Hypothalamus (tissue), 51 donors: ENCODE measurements around the gene HELZ.
A peak's percentile ranks its signal among the peaks of the same experiment; 100 is the strongest.
"Not testable (repeated sequence)": the region's sequence is repeated elsewhere in the genome, so short reads cannot be mapped to it uniquely, and the experiment has no call there.

Experiments used
- DNase-seq, 51 donors: peaks; one replicate each; lab custom pipeline; 2025; lab: John Stamatoyannopoulos, UW

Gene HELZ

DNA sequence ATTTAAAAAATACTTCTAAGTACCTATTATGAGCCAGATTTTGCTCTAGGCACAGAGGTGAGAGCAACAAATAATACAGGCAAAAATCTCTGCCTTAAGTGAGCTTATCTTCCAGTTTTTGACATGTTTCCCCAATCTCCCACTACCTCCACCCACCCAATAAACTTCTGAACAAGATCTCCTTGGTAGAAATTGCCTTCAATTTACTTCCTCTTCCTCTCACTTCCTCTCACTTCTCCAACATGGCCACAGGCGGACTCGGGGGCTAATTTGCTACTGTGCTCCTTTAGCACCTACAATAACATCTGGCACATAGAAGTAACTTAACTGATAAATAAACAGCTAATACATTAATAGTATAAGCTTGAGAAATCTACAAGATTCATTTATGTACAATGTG is 118.0 kb downstream of the HELZ start:
- DNase-seq: no peak

DNA sequence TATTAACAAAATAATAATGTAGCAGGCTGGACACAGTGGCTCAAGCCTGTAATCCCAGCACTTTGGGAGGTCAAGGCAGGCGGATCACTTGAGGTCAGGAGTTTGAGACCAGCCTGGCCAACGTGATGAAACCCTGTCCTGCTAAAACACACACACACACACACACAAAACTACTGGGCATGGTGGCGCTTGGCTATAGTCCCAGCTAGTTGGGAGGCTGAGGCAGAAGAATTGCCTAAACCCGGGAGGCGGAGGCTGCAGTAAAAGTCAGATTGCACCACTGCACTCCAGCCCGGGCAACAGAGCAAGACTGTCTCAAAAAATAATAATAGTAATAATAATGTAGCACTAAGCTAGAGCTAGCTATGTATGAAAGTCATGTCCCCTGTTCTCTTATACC is 118.5 kb downstream of the HELZ start:
- not testable (repeated sequence) for DNase-seq

DNA sequence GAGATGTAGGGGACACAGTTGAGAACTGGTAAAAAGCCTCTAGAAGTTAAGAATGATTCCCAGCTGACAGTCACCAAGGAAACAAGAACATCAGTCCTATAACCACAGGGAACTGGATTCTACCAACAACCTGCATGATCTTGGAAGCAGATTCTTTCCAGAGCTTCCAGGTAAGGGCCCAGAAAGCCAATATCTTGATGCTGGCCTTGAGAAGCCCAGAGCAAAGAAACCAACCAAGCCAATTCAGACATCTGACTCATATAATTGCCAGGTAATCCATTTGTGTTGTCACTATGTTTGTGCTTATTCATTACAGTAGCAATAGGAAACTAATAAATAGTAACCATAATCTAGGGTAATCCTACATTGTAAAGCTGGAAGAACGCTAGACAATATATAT is 119.1 kb downstream of the HELZ start:
- no peak for DNase-seq

DNA sequence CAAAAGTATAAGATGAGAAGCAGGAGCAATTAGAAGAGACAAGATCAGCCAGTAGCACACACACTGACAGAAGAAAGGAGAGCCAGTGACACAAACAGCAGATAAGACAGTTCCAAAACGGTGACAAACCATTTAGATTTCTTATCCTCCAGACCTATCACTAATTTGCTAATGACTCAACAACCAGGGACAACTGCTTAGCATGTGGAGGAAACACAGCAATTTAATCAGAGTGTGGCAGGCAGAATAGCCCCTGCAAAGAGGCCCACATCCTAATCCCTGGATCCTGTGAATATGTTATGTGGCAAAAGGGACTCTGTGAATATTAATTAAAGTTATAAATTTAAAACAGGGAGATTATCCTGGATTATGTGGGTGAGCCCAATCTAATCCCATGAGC is 119.6 kb downstream of the HELZ start:
- no peak for DNase-seq

DNA sequence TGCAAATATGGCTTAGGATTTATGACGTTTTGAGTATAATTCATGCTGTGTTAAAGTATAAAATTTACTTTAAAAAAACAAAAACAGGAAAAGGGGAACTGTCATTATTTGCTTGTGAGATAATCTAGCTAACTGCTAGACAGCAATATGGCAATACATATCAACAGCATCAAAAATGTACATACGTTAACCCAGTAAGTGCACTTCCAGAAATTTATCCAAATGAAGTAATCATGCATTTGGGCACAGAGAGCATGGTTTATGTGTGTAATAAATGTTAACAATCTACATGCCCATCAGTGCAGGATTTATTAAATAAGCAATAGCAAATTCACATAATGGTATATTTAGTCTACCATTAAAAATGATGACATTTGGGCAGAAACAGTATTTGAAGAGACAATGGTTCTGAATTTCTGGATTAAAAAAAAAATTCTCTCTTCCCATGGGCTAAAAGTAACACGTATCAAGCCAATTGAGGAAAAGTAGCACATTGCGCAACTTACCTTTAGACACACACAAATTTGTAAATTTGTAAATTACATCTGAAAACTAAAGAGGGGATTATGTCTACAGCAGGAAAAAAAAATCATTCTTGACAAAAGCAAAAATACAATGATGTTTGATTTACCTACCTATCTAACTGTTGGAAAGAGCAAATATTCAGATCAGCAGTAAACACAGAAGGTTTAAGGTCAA is 120.4 kb downstream of the HELZ start:
- DNase-seq: no peak

DNA sequence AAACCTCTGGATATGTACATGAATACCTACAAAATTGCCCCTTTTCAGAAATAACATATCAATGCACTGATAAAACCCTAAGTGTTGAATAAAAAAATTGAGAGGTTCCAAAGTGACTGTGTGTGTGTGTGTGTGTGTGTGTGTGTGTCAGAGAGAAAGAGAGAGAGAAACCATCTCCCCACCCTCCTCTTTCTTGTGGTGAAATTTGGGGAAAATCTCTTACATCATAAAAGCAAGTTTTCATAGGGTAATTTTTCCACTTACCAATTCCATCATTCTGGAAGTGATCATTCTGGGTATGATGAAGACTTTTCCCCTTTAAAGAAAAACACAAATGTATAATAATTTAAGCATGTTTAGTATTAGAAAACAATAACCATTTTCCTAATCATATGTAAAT is 121.3 kb downstream of the HELZ start:
- DNase-seq: no peak

DNA sequence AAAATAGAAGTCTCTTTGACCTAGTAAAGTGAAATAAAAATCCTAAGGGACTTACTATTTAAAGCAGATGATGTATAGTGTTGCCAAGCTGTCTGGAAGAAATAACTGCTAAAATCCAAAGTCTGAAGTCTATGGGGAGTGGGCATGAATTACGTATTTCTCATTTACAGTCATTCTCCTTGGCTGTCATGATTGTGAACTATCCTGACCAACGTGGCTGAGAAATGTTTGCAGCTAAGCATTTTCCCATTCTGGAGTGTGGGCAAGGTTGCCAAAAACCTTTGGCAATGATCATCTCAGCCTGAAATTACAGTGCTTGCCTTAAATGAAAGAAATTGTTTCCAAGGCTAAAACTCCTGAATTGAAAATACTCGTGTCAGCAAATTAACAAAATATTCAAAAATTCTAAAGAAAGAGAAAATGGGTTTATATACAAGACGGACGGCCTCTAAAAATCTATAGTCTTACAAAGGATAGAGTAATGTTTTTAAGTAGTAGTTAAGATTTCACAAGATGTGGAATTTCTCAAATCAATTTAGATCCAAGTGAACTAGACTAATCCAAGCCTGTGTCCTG is 123.6 kb downstream of the HELZ start:
- no peak for DNase-seq

DNA sequence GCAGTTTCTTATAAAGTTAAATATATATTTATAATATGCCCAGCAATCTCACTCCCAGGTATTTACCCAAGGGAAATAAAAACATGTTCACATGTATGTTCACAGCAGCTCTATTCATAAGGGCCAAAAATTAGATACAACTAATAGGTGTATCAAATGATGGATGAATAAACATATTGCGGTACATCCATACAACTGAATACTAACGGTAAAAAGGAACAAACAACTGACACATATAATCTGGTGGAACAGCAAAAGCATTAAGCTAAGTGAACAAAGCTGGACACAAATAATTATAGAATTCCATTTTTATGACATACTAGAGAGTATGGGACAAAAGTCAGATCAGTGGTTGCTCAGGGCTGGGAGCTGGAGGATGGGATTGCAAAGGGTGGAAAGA is 125.9 kb downstream of the HELZ start:
- no peak for DNase-seq

DNA sequence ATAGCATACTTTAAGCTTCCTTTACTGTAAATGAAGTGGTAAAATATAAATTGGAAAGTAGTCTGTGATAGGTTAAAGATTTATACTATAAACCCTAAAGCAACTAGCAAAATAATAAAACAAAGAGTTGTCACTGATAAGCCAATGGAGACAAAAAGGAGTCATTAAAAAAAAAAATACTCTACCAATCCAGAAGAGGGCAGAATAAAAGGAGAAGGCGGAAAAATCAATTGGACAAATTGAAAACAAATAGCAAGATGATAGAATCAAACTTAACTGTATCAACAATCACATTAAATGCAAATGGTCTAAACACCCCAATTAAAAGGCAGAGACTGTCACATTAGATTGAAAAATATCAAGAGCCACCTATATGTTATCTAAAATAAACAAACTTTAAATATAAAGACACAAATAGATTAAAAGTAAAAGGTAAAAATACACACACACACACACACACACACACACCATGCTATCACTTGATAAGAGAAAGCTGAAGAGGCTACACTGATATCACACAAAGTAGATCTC is 128.9 kb downstream of the HELZ start:
- no peak for DNase-seq

DNA sequence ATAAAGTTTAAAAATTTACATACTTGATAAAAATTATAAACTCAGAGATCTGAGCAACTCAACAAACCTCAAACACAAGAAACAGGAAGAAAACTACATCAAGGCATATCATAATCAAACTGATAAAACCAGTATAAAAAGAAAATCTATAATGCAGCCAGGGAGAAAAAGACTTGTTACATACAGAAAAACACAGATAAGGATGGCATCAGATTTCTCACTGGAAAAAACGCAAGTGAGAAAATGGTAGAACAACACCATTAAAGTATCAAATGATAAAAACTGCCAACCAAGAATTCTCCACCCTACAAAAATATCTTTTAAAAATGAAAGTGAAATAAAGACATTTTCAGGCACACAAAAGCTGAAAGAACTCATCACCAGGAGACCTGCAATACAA is 129.6 kb downstream of the HELZ start:
- DNase-seq: no peak

DNA sequence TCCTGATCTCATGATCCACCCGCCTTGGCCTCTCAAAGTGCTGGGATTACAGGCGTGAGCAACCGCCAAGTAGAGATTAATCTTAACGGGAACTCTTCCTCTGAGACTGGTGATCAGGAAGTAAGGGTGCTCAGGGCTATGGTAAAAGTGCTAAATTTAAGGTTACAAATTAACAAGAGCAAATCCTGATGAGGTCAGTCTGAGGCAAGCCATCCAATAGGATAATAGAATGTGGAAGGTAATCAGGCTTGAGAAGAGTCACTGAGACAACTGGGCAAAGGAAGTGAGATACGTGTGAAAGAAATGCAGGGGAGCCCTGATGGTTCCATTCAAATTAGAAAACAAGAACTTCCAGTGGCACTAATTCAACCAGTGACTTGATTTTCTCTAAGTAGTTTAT is 131.5 kb downstream of the HELZ start:
- no peak for DNase-seq

DNA sequence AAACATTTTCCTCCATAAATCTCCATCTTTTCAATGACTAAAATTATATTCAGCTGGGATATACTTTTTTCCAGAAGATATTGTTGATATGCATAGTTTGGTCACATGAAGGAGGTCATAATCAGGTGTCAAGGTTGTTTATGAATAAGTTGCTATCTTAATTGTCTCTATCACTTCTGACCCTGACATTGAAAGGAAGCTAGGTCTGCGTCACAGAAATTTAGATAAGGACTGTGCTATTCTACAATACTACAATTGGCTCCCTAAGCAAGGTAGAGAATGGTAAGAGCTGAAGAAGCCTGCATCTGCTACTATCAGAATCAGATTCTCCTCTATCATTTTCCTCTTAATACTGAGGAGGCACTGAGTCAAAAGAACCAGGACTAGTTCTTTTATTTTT is 133.2 kb downstream of the HELZ start:
- DNase-seq: no peak

DNA sequence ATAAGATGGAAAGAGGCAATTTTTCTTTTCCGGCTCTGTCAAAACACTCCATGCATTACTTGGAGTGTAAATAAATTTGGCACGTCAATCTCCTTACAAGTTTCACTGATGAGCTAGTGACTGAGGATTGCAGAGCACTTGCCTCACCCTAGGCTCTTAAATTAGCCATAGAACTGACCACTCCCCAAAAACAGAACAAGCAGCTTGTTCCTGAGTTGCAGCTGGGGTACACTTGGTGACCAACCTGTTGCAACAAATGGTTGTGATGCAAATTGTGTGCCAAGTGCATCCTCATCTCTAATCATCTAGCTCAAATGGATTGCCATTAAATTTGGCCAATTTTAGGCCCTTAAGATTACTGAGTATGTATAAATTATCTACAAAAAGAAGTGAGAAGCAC is 133.7 kb downstream of the HELZ start:
- DNase-seq: no peak

DNA sequence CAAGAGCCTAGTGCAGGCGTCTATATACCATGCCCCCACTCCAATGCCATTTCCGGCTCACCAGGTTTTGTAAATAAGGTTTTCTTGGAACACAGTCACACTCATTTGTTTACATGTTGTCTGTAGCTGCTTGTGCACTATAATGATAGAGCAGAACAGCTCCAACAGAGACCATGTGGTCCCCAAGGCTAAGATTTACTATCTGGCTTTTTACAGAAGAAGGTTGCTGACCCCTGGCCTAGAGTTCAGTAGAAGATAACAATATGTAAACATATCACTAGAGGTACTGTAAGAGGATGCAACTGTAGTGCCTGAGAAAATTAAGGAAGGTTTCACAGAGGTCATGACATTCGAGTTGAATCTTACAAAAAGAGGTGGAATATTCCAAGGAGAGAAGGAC is 134.4 kb downstream of the HELZ start:
- no peak for DNase-seq

DNA sequence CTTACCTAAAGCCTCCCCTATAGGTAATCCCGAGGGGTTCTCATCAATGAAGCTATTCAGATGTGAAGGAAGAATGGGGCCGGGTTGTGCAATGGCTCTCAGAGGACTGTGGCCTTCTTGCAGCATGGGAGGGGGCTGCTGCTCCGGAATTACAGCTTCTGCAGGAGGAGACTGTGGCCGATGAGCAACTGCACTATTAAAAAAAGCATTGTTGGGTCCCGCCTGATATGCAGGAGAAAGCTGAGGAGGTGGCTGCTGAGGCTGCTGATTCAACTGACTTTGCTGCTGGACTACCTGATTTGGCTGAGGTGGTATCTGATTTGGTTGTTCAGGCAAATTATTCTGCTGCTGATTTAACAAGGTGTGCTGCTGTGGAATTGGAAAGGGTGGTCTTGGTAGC is 135.9 kb downstream of the HELZ start:
- peak in 1 of 51 donors; percentile 12 for DNase-seq

DNA sequence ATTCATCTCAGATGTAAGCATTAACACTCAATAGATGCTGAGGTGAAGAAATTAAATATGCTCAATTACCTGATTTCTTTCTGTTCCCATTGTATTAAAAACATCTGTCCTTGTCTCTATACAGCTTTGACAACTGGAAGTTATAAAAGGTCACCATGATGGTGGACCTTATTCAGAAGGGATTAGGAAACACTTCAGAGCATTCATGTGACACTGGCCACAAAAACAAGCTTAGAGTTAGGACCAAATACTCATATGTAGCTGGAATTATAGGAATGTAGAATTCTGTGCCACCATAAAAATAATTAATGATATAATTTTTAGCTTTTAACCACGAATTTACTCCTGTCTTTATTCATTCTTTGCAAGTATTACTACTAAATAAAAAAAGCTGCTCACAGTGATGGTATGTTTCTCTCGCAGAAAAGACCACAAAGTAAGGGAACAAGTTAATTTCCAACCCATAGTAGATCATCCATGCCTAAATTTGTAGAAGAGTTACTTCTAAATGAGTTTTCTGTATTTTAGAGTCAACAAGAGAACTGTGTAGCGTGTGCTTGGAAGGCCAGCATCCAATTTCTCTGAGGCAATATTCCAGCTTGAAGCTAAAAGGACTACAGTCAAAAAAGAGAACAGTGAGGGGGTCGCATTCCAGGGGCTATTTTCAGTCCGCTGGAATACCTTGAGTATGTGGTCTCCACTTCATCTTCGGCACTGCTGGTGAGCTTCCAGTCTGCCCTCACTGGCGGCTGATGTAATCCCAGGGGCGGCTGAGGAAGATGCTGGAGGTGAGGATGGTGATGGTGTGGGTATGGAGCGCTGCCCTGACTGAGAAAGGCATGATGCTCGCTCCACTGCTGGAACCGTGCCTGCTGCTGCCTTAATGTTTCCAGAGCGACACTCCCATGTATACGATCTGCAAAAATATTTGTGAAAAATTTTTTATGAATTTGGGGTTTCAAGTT is 136.9 kb downstream of the HELZ start:
- DNase-seq: peak in 1 of 51 donors; percentile 6

DNA sequence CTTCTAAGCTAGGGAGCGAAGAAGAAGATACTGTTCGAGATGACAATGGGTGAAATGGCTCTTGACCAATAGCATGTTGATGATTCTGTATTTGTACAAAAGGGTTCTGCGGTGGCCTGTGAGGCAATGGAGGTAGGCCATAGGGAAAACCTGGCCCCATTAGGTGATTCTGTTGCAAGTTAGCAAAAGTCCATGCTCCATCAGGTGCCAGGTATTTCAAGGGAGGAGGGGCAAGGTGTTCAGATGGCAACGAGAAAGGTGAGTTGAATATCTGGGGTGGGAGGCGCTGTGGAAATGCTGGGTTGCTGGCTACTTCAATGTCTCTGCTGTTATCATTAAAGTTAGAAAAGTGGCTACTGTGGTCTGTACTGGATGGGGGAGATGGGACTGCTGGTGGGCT is 137.8 kb downstream of the HELZ start:
- DNase-seq: no peak

DNA sequence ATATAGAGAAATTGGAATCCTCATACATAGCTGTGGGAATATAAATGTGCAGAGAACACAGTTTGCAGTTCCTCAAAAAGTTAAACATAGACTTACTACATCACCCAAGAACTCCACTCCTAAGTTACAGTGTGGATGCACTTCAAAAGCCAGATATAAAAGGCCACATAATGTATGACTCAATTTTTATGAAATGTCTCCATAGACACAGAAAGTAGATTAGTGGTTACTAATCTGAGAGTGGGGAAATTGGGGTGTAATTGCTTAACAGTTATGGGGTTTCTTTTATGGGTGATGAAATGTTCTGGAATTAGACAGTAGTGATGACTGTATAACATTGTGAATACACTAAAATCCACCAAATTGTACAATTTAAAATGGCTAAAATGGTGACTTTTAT is 139.8 kb downstream of the HELZ start:
- peak in 1 of 51 donors; percentile 4 for DNase-seq

DNA sequence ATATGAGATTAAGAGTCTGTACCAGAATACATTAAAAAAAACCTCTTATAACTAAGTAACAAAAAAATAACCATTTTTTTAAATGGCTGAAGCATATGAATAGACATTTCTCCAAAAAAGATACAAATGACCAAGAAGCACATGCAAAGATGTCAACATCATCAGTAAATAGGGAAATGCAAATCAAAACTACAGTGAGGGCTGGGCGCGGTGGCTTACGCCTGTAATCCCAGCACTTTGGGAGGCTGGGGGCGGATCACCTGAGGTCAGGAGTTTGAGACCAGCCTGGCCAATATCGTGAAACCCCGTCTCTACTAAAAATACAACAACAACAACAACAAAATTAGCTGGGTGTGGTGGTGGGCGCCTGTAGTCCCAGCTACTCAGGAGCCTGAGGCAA is 140.4 kb downstream of the HELZ start:
- DNase-seq: not testable (repeated sequence)

DNA sequence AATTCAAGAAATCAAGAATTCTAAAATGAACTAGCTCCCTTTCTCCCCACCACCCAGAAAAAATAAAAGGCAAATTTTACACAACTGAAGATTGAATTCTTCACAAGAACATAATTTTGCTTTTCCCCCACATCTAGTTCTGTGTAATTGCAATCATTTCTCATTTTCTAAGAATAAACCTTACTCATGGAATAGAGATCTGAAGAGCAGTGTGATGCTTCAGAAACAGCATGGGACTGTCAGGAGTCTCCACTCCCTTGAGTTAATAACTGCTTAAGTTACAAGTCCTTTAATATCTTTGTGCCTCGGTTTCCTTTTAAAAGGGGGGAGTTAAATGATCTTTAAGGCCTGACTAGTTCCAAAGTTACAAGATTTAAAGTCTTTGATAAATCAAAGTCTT is 147.0 kb downstream of the HELZ start:
- DNase-seq: no peak

DNA sequence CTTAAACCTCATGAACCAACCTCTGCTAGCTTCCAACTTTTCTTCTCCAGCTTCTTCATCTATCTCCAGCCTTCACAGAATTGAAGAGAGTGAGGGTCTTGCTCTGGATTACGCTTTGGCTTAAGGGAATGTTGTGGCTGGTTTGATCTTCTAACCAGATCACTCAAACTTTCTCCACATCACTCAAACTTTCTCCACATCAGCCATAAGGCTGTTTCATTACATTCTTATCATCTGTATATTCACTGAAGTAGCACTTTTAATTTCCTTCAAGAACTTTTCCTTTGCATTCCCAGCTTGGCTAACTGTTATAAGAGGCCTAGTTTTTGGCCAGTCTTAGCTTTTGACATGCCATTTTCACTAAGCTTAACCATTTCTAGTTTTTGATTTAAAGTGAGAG is 148.4 kb downstream of the HELZ start:
- DNase-seq: no peak

DNA sequence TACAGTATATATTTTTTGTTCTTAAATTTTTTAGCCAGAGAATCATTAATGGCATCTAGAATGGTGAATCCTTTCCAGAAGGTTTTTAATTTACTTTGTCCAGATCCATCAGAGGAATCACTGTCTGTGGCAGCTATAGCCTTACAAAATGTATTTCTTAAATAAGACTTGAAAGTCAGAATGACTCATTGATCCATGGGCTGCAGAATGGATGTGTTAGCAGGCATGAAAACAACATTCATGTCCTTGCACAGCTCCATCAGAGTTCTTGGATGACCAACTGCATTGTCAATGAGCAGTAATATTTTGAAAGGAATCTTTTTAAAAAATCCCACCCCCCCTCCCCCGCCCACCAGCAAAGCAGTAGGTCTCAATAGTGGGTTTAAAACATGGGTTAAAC is 149.2 kb downstream of the HELZ start:
- DNase-seq: no peak
